Right atrium auricular region (tissue), 2 donors: ENCODE results near the gene ATP8B4. TPM values are rescaled to one million over a fixed set of nuclear protein-coding genes. Genes with fewer than 3 reads are reported as not detected.

Experiments used
- DNase-seq: peaks from one replicate; pipeline ENCODE4 v3.0.0-alpha.2; 2019; ENCODE audit warnings: low spot score
- H3K27ac ChIP-seq, 2 donors: fragments of 200-600 bp; sonication (generic); 1 replicate in 1 of 2; 2 replicates in 1 of 2; pipeline ENCODE4 v1.5.1; 2016 to 2019
- H3K27me3 ChIP-seq, 2 donors: fragments of 200-600 bp; sonication (generic); one replicate each; pipeline versions ENCODE4 v1.5.1 to v1.6.0; 2017 to 2019
- H3K36me3 ChIP-seq: fragments of 200-600 bp; sonication (generic); one replicate; pipeline ENCODE4 v1.5.1; 2016
- H3K4me1 ChIP-seq, 2 donors: fragments of 200-600 bp; sonication (generic); one replicate each; pipeline versions ENCODE4 v1.5.1 to v1.6.0; 2017 to 2019
- H3K4me3 ChIP-seq, 2 donors: fragments of 200-600 bp; sonication (generic); 1 replicate in 1 of 2; 2 replicates in 1 of 2; pipeline ENCODE4 v1.5.1; 2017 to 2019; ENCODE audit warnings: mild to moderate bottlenecking in 1 of 2, moderate library complexity in 1 of 2
- H3K9me3 ChIP-seq, 2 donors: fragments of 200-600 bp; sonication (generic); one replicate each; pipeline ENCODE4 v1.5.1; 2019
- total RNA-seq, 2 donors: library from RNA; depleted of rRNA; stranded (reverse); fragments of >200 nt; gene quantifications; one replicate each; pipeline ENCODE4 v1.1.0, GENCODE V29; 2016
- TF ChIP-seq, protein P1 (sequence below), 2 donors: fragments of 200-600 bp; sonication (generic); IDR thresholded peaks; one replicate each; pipeline ENCODE4 v1.5.1; 2019; ENCODE audit warnings: antibody characterized with exemption in 2 of 2

The ATP8B4 gene
- total RNA-seq, 2 donors from 2014 or later: 2.0 to 2.5 TPM

DNA sequence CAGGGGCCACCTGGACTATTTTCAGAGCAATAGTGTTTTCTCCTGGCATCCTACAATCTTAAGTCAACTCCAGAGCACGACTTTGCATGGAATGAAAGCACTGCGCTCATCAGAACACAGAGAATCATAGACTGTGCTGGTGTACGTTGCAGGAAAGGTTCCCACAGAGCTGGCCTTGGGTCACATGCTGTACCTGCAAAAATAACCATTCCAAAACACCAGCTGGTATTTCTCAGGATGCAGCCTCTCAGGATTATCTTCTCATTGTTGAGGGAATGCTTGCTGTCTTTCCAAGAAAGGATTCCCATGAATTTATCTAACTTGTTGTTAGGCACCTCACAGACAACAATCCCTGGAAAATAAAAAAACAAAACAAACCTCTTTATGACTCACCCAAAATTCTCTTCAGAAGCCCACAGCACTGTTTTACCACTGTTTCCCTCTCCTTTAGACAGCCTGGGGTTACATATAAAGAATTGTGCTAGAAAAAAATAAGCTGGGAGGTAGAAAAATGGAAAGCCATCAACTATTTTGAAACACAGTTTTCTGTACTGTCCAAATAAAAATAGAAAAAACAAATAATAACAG lies 131.7 kb downstream of the ATP8B4 start:
- DNase-seq: no peak
- no peak overlapping the region for H3K27ac ChIP-seq
- no peaks in the 10 kb centered on the region for H3K27me3 ChIP-seq
- peaks cover 0 to 36% of the 10 kb centered on the region in 2 donors for H3K4me1 ChIP-seq
- H3K36me3 ChIP-seq: no peaks in the 10 kb centered on the region
- H3K4me3 ChIP-seq: no peak overlapping the region
- H3K9me3 ChIP-seq: no peaks in the 10 kb centered on the region
- TF ChIP-seq, protein P1, sequence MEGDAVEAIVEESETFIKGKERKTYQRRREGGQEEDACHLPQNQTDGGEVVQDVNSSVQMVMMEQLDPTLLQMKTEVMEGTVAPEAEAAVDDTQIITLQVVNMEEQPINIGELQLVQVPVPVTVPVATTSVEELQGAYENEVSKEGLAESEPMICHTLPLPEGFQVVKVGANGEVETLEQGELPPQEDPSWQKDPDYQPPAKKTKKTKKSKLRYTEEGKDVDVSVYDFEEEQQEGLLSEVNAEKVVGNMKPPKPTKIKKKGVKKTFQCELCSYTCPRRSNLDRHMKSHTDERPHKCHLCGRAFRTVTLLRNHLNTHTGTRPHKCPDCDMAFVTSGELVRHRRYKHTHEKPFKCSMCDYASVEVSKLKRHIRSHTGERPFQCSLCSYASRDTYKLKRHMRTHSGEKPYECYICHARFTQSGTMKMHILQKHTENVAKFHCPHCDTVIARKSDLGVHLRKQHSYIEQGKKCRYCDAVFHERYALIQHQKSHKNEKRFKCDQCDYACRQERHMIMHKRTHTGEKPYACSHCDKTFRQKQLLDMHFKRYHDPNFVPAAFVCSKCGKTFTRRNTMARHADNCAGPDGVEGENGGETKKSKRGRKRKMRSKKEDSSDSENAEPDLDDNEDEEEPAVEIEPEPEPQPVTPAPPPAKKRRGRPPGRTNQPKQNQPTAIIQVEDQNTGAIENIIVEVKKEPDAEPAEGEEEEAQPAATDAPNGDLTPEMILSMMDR (IDR thresholded peaks at IDR 0.05): no peak

DNA sequence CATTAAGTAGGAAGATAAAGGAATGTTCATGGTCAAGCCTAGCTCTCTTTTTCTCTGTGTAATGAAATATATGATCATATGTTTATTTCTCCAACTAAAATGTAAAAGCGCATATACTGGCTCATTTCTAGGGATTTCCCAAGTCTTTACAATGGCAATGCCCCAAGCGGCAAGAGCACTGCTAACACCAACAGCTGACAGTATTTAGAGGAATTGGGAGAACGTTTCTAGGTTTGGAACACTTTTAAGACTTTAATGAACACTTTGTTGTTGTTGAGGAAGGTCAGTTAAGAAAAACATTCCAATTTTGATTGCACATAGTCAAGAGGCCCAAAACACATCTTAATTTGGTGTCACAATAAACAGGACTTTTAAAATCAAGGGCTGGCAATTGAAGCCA lies 132.7 kb downstream of the ATP8B4 start:
- H3K9me3 ChIP-seq: no peaks in the 10 kb centered on the region
- H3K4me1 ChIP-seq: peaks cover 0 to 36% of the 10 kb centered on the region in 2 donors
- H3K4me3 ChIP-seq: no peak overlapping the region
- no peak for DNase-seq
- TF ChIP-seq, protein P1 (IDR thresholded peaks at IDR 0.05): no peak
- no peaks in the 10 kb centered on the region for H3K36me3 ChIP-seq
- no peaks in the 10 kb centered on the region for H3K27me3 ChIP-seq
- no peak overlapping the region for H3K27ac ChIP-seq

DNA sequence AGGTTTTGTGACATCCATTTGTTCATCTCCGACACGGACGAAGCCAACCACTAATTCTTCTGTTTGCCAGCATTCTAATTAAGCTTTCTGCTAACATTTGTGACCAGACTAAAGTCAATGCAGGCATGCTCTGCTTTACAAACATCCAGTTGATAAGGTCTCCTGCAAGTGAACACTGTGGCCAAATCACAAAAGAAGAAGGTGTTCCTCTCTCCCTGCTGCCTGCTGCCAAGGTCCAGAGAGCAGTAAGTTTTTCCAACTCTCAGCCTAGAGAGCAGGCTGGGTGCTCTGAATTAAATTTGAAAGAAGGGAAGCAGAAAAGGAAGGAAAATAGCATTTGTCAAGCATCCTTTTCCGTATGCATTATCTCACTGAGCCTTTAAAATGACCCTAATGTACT lies 133.6 kb downstream of the ATP8B4 start:
- DNase-seq: no peak
- Histone ChIP-seq H3K27me3 (no peaks in the 10 kb centered on the region), H3K9me3 (no peaks in the 10 kb centered on the region), H3K36me3 (no peaks in the 10 kb centered on the region), H3K4me1 (peaks cover 0 to 36% of the 10 kb centered on the region in 2 donors), H3K4me3 (no peak overlapping the region), H3K27ac (no peak overlapping the region)
- TF ChIP-seq, protein P1 (IDR thresholded peaks at IDR 0.05): no peak

DNA sequence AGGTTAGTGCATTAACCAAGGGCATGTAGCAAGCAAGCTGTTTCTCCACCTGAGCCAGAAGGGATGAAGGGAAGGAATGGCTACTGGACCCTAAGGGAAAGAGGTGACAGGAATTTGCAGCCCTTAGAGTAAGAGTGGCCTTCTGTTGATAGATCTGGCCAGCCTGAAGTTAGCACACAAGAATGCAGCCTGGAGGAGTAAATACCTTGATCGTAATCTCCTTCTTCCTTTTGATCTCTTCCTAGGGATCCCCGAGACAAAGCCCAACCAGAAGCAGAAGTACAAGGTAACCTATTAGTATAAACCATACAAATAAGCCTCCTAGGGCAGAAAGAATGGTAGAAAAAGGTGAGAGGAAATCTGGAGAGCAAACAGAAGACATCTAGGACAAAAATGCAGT lies 134.6 kb downstream of the ATP8B4 start:
- TF ChIP-seq, protein P1 (IDR thresholded peaks at IDR 0.05): no peak
- Histone ChIP-seq H3K27me3 (no peaks in the 10 kb centered on the region), H3K4me3 (no peak overlapping the region), H3K27ac (no peak overlapping the region), H3K9me3 (no peaks in the 10 kb centered on the region), H3K36me3 (no peaks in the 10 kb centered on the region), H3K4me1 (peaks cover 0 to 34% of the 10 kb centered on the region in 2 donors)
- DNase-seq: no peak

DNA sequence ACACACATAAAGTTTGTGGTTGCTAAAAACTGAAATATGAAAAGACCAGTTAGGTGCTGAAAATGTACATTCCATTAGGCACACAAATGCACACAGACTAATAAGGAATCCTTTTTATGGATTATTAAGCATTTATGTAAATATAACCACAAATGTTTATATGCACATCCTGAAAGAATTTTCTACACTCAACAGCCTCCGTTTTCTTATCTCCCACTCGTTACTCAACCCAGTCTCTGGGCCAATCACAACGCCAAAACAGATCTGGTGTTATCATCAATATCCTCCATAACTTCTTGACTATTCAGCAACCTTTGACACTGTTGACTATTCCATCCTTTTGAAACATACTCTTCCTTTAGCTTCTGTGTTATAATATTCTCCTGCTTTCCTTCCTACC lies 136.4 kb downstream of the ATP8B4 start:
- DNase-seq: no peak
- TF ChIP-seq, protein P1 (IDR thresholded peaks at IDR 0.05): no peak
- Histone ChIP-seq H3K4me3 (no peak overlapping the region), H3K4me1 (peaks cover 0 to 18% of the 10 kb centered on the region in 2 donors), H3K9me3 (no peaks in the 10 kb centered on the region), H3K27me3 (no peaks in the 10 kb centered on the region), H3K36me3 (no peaks in the 10 kb centered on the region), H3K27ac (no peak overlapping the region)
